ENCODE measurements around the gene TPRA1. TPM values are rescaled to one million over a fixed set of nuclear protein-coding genes. Genes with fewer than 3 reads are reported as not detected.

The TPRA1 gene
- total and polyA plus RNA-seq, 7 donors: 20.7 to 26.7 (median 24.2) TPM

DNA sequence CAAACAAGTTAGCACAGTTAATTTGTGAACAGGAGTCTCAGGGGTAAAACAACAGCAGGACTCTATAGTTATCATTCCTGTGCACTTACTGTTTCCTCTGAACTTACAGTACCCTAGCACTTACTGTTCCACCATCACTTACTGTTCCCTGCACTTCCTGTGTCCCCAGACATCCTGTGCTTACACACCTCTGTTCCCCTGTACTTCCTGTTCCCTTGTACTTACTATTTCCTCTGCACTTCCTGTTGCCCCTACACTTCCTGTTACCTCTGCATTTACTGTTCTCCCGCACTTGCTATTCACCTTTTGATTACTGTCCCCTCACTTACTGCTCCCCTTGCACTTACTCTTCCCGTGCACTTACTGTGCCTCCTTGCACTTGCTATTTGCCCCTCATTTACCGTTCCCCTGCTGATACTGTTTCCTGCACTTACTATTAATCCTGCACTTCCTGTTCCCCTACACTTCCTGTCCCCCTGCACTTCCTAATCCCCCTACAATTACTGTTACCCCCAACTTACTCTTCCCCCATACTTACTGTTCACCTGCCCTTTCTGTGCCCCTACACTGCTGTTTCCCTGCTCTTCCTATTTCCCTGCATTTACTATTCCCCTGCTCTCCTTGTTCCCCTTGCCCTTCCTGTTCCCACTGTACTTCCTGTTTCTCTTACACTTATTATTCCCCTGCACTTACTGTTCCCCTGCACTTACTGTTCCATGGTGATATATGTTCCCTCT is 30.3 kb downstream of the TPRA1 start:
- ATAC-seq: no peak
- Histone ChIP-seq H3K4me1 (no peaks in the 10 kb centered on the region), H3K4me3 (no peak overlapping the region), H3K27me3 (ENCODE audit: insufficient read depth in 3 of 3, low read length in 2 of 3) (peaks cover 0 to 6% (median 0%) of the 10 kb centered on the region in 3 donors), H3K27ac (no peak overlapping the region), H3K9me3 (no peaks in the 10 kb centered on the region), H3K36me3 (ENCODE audit: insufficient read depth in 1 of 2, low read depth in 1 of 2) (no peaks in the 10 kb centered on the region)
- intact Hi-C loops (cut with DNase I): no loop called here
- 64 to 74% (median 68%) methylated on average over 3 of the region's 3 CpGs for WGBS, 3 donors
- no peak for TF ChIP-seq CTCF (IDR thresholded peaks at IDR 0.05)
- no peak for DNase-seq

- WGBS, 3 donors: 54 to 67% (median 60%) methylated on average over 6 of the region's 6 CpGs
- H3K27me3 ChIP-seq (ENCODE audit: insufficient read depth in 3 of 3, low read length in 2 of 3): no peaks in the 10 kb centered on the region
Measured at GRCh38 chr3:127556565-127556964, 34.0 kb downstream of the TPRA1 start.

DNA sequence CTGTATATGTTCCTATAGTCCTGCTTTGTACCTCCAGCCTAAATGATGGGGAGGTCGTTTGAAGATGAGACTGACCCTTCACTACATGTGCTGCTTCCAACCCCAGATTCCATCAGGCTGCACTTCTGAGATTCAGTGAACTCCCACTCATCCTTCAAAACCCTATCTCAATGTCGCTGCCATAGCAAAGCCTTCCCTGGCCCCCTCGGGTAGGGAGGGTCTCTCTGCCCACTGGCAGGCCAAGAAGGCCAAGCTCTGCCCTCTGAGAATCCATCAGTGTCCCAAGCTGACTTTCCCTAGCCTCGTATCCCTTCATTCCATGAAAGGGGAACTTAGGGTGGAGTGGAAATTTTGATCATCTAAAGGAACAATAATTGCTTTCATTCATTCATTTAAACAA is 35.4 kb downstream of the TPRA1 start:
- Histone ChIP-seq H3K27ac (no peak overlapping the region), H3K4me1 (no peaks in the 10 kb centered on the region), H3K27me3 (ENCODE audit: insufficient read depth in 3 of 3, low read length in 2 of 3) (no peaks in the 10 kb centered on the region), H3K36me3 (ENCODE audit: insufficient read depth in 1 of 2, low read depth in 1 of 2) (no peaks in the 10 kb centered on the region), H3K4me3 (no peak overlapping the region), H3K9me3 (no peaks in the 10 kb centered on the region)
- DNase-seq (no peak), ATAC-seq (no peak)
- intact Hi-C loops (cut with DNase I): no loop called here
- no peak for TF ChIP-seq CTCF (IDR thresholded peaks at IDR 0.05)
- WGBS, 3 donors: 65 to 77% (median 76%) methylated on average over 4 of the region's 4 CpGs

More at GRCh38 chr3:127556565-127556964, 34.0 kb downstream of the TPRA1 start:
- Histone ChIP-seq H3K9me3 (no peaks in the 10 kb centered on the region), H3K4me1 (no peaks in the 10 kb centered on the region), H3K4me3 (no peak overlapping the region), H3K36me3 (ENCODE audit: insufficient read depth in 1 of 2, low read depth in 1 of 2) (no peaks in the 10 kb centered on the region), H3K27ac (no peak overlapping the region)
- ATAC-seq (no peak), DNase-seq (no peak)
- TF ChIP-seq CTCF (IDR thresholded peaks at IDR 0.05): no peak
- intact Hi-C loops (cut with DNase I): no loop called here

DNA sequence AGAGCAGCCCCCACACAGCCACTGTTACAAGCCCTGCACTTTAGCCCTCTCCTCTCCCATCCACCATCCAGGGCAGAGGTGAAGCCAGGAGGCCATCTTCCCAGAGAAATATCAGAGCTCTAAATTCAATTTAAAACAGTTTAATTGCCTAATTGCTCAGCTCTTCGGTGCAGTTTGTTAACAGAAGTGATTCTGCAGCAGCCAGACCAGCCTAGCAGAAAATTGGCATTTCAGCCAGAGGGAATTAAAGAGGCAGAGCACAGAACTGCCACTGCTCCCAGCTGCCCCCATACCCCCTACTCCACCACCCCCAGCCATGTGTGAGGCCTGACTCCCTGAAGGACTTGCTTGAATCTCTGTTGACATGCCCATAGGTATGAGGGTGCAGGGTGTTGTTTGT is 38.5 kb downstream of the TPRA1 start:
- no peak for DNase-seq
- Histone ChIP-seq H3K27me3 (ENCODE audit: insufficient read depth in 3 of 3, low read length in 2 of 3) (no peaks in the 10 kb centered on the region), H3K27ac (no peak overlapping the region), H3K9me3 (no peaks in the 10 kb centered on the region), H3K4me3 (no peak overlapping the region), H3K4me1 (no peaks in the 10 kb centered on the region), H3K36me3 (ENCODE audit: insufficient read depth in 1 of 2, low read depth in 1 of 2) (no peaks in the 10 kb centered on the region)
- intact Hi-C loops (cut with DNase I): no loop called here
- no peak for ATAC-seq
- TF ChIP-seq CTCF (IDR thresholded peaks at IDR 0.05): no peak
- WGBS, 3 donors: 16 to 47% (median 24%) methylated on average over 1 of the region's 1 CpG

DNA sequence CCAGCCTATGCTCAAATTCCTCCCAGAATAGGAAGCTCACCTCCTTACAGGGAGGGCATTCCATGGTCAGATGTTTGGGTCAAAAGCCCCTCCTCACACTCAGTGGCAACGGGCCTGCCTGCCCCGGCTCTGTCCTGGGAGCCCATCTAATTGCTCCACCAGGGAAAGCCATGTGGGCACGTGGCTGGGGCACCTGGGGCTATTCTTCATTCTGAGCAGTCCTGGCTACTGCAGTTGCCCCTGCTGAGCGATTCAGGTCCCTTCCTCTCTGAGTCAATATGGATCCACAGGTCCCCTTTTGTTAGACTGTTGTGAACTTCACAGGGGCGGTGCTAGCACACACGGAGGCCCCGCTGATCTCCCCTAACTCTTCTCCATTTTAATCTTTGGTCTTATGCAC is 39.4 kb downstream of the TPRA1 start:
- ATAC-seq (no peak), DNase-seq (no peak)
- Histone ChIP-seq H3K4me1 (no peaks in the 10 kb centered on the region), H3K27ac (no peak overlapping the region), H3K9me3 (no peaks in the 10 kb centered on the region), H3K36me3 (ENCODE audit: insufficient read depth in 1 of 2, low read depth in 1 of 2) (no peaks in the 10 kb centered on the region), H3K27me3 (ENCODE audit: insufficient read depth in 3 of 3, low read length in 2 of 3) (no peaks in the 10 kb centered on the region), H3K4me3 (no peak overlapping the region)
- intact Hi-C loops (cut with DNase I): no loop called here
- no peak for TF ChIP-seq CTCF (IDR thresholded peaks at IDR 0.05)
- WGBS, 3 donors: 75 to 84% (median 79%) methylated on average over 7 of the region's 7 CpGs

All from psoas muscle (tissue), 8 donors.